GM23338 (cell line): ENCODE measurements around the gene ISX.

ENCODE experiments used
- EZH2 ChIP-seq: fragments of 200-600 bp; sonication (generic); IDR thresholded peaks from one replicate; pipeline ENCODE4 v1.8.0; 2017; ENCODE audit warnings: antibody characterized with exemption, mild to moderate bottlenecking, low read depth; ENCODE audit not compliant: unreplicated experiment
- EZH2phosphoT487 ChIP-seq: fragments of 200-600 bp; sonication (generic); IDR thresholded peaks from one replicate; pipeline ENCODE4 v1.8.1; 2018; ENCODE audit warnings: antibody characterized with exemption; ENCODE audit not compliant: unreplicated experiment
- JUNB ChIP-seq: IDR thresholded peaks from one replicate; pipeline ENCODE4 v1.6.1; 2016; ENCODE audit warnings: antibody characterized with exemption; ENCODE audit not compliant: unreplicated experiment
- POLR2AphosphoS5 ChIP-seq: IDR thresholded peaks from 2 replicates; pipeline ENCODE4 v1.6.1; 2016; ENCODE audit warnings: antibody characterized with exemption, low read depth
- TF ChIP-seq, protein P1 (sequence below), 2 experiments: fragments of 200-600 bp in 1 of 2; sonication (generic) in 1 of 2; conservative IDR thresholded peaks; 2 replicates each; pipeline versions ENCODE4 v1.5.1 to v1.6.1; 2016 to 2017; ENCODE audit warnings: antibody characterized with exemption in 2 of 2, low read depth in 2 of 2, mild to moderate bottlenecking in 2 of 2, moderate library complexity in 1 of 2

DNA sequence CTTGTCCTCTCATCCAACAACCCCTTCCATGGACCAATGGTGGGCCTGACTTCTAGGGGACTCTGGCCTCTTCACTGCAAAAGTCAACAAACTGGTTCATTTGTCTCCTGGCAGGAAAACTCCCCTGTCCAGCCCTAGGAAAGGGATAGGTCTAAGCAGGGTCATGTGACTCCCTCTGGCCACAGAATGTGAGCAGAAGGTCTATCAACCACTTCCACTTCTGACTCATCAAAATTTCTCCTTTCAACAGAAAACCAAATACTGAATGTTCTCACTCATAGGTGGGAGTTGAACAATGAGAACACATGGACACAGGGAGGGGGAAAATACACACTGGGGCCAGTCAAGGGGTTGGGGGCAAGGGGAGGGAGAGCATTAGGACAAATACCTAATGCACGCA lies 1.3 kb upstream of the ISX start:
- TF ChIP-seq EZH2 (no peak), JUNB (no peak), POLR2AphosphoS5 (no peak), EZH2phosphoT487 (no peak)
- TF ChIP-seq, protein P1, sequence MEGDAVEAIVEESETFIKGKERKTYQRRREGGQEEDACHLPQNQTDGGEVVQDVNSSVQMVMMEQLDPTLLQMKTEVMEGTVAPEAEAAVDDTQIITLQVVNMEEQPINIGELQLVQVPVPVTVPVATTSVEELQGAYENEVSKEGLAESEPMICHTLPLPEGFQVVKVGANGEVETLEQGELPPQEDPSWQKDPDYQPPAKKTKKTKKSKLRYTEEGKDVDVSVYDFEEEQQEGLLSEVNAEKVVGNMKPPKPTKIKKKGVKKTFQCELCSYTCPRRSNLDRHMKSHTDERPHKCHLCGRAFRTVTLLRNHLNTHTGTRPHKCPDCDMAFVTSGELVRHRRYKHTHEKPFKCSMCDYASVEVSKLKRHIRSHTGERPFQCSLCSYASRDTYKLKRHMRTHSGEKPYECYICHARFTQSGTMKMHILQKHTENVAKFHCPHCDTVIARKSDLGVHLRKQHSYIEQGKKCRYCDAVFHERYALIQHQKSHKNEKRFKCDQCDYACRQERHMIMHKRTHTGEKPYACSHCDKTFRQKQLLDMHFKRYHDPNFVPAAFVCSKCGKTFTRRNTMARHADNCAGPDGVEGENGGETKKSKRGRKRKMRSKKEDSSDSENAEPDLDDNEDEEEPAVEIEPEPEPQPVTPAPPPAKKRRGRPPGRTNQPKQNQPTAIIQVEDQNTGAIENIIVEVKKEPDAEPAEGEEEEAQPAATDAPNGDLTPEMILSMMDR (conservative IDR thresholded peaks at IDR 0.05; ENCODE audit: low read depth in 2 of 2) = no peak
